ENCODE data around the gene DNER. TPM values are rescaled to one million over a fixed set of nuclear protein-coding genes. Genes with fewer than 3 reads are reported as not detected.

DNER gene
- total RNA-seq, 4 donors from 2014 or later, result 0.41 to 2.6 (median 1.2) TPM

- Histone ChIP-seq H3K9me3 (no peaks in the 10 kb centered on the region), H3K4me1 (no peaks in the 10 kb centered on the region), H3K27ac (no peak overlapping the region), H3K4me3 (no peak overlapping the region), H3K27me3 (no peaks in the 10 kb centered on the region), H3K36me3 (no peaks in the 10 kb centered on the region)
- in situ Hi-C loops (cut with MboI; ENCODE audit: low sequenced_read_pairs in 4 of 4) (no loop called here), intact Hi-C loops (cut with DNase I; ENCODE audit: low total_unique reads) (no loop called here)
- ATAC-seq (no peak), DNase-seq (no peak)
- no peak for TF ChIP-seq CTCF (IDR thresholded peaks at IDR 0.05 in 4 of 5, conservative IDR thresholded peaks at IDR 0.05 in 1 of 5)
- no peak for TF ChIP-seq POLR2A (IDR thresholded peaks at IDR 0.05)
Observed at GRCh38 chr2:229425598-229425997, 288.8 kb downstream of the DNER start.

GRCh38 chr2:229422063-229422462, 292.3 kb downstream of the DNER start:
- in situ Hi-C loops (cut with MboI; ENCODE audit: low sequenced_read_pairs in 4 of 4) (no loop called here), intact Hi-C loops (cut with DNase I; ENCODE audit: low total_unique reads) (no loop called here)
- H3K36me3 ChIP-seq, result no peaks in the 10 kb centered on the region
- no peaks in the 10 kb centered on the region for H3K4me1 ChIP-seq
- H3K27ac ChIP-seq, result no peak overlapping the region
- H3K9me3 ChIP-seq, result no peaks in the 10 kb centered on the region
- DNase-seq (no peak), ATAC-seq (no peak)
- no peaks in the 10 kb centered on the region for H3K27me3 ChIP-seq
- H3K4me3 ChIP-seq, result no peak overlapping the region
- no peak for TF ChIP-seq CTCF (IDR thresholded peaks at IDR 0.05 in 4 of 5, conservative IDR thresholded peaks at IDR 0.05 in 1 of 5)
- TF ChIP-seq POLR2A (IDR thresholded peaks at IDR 0.05), result no peak

- in situ Hi-C loops (cut with MboI; ENCODE audit: low sequenced_read_pairs in 4 of 4), result no loop called here
- peak overlapping the region; percentile 47 to 61 (median 52) for H3K27ac ChIP-seq
- H3K36me3 ChIP-seq, result no peaks in the 10 kb centered on the region
- TF ChIP-seq CTCF (IDR thresholded peaks at IDR 0.05 in 4 of 5, conservative IDR thresholded peaks at IDR 0.05 in 1 of 5) (no peak), POLR2A (IDR thresholded peaks at IDR 0.05) (no peak)
- H3K27me3 ChIP-seq, result no peaks in the 10 kb centered on the region
- intact Hi-C loops (cut with DNase I; ENCODE audit: low total_unique reads), result loop anchor here (10.0 kb wide), 1 partner anchor 124 kb away; no protein-coding TSS in a partner anchor
- H3K4me3 ChIP-seq, result no peak overlapping the region
- H3K9me3 ChIP-seq, result no peaks in the 10 kb centered on the region
- ATAC-seq, result peak in 1 of 2 donors; percentile 34
- no peak for DNase-seq
- no peaks in the 10 kb centered on the region for H3K4me1 ChIP-seq
Observed at GRCh38 chr2:229419158-229419557, 295.2 kb downstream of the DNER start.

- DNase-seq, result no peak
- no peak overlapping the region for H3K27ac ChIP-seq
- H3K27me3 ChIP-seq, result no peaks in the 10 kb centered on the region
- no peak for ATAC-seq
- in situ Hi-C loops (cut with MboI; ENCODE audit: low sequenced_read_pairs in 4 of 4), result no loop called here
- no peak overlapping the region for H3K4me3 ChIP-seq
- H3K9me3 ChIP-seq, result no peaks in the 10 kb centered on the region
- intact Hi-C loops (cut with DNase I; ENCODE audit: low total_unique reads), result loop anchor here (10.0 kb wide), 1 partner anchor 123 kb away; no protein-coding TSS in a partner anchor
- H3K36me3 ChIP-seq, result no peaks in the 10 kb centered on the region
- H3K4me1 ChIP-seq, result no peaks in the 10 kb centered on the region
- TF ChIP-seq CTCF (IDR thresholded peaks at IDR 0.05 in 4 of 5, conservative IDR thresholded peaks at IDR 0.05 in 1 of 5) (no peak), POLR2A (IDR thresholded peaks at IDR 0.05) (no peak)
Observed at GRCh38 chr2:229417916-229418315, 296.4 kb downstream of the DNER start.

- H3K4me1 ChIP-seq, result no peaks in the 10 kb centered on the region
- no peak for TF ChIP-seq POLR2A (IDR thresholded peaks at IDR 0.05)
- TF ChIP-seq CTCF (IDR thresholded peaks at IDR 0.05 in 4 of 5, conservative IDR thresholded peaks at IDR 0.05 in 1 of 5), result no peak
- no peaks in the 10 kb centered on the region for H3K9me3 ChIP-seq
- H3K36me3 ChIP-seq, result no peaks in the 10 kb centered on the region
- H3K27me3 ChIP-seq, result no peaks in the 10 kb centered on the region
- in situ Hi-C loops (cut with MboI; ENCODE audit: low sequenced_read_pairs in 4 of 4), result no loop called here
- no peak for ATAC-seq
- no peak overlapping the region for H3K4me3 ChIP-seq
- H3K27ac ChIP-seq, result peak overlapping the region; percentile 38 to 69 (median 56)
- intact Hi-C loops (cut with DNase I; ENCODE audit: low total_unique reads), result loop anchor here (10.0 kb wide), 1 partner anchor 122 kb away; no protein-coding TSS in a partner anchor
- no peak for DNase-seq
Observed at GRCh38 chr2:229417176-229417575, 297.2 kb downstream of the DNER start.

Data from gastrocnemius medialis (tissue), 4 donors.